OCI-LY7 (cell line): ENCODE data around the gene KLHDC3. TPM values are rescaled to one million over a fixed set of nuclear protein-coding genes. Genes with fewer than 3 reads are reported as not detected.

Experiments used
- BruUV-seq: library from RNA; stranded (reverse); fragments of 400-500 nt; replicated peaks from 2 replicates; lab custom pipeline; 2021; lab: Mats Ljungman, UMichigan
- CTCF ChIA-PET: fragments of 300-600 bp; sonication (Branson Sonifier 250); formaldehyde crosslinking; loops from one replicate; lab custom pipeline; 2022; ENCODE audit warnings: antibody characterized with exemption; ENCODE audit not compliant: unreplicated experiment; lab: Charles Lee
- POLR2A ChIA-PET: fragments of 300-600 bp; sonication (Branson Sonifier 250); formaldehyde crosslinking; loops from one replicate; lab custom pipeline; 2022; ENCODE audit warnings: antibody characterized with exemption; lab: Charles Lee
- DNase-seq: peaks from one replicate; pipeline ENCODE4 v3.0.0-alpha.2; 2015; ENCODE audit warnings: low spot score
- H2AFZ ChIP-seq: fragments of 200-600 bp; sonication (generic), shearing (Covaris generic); 2 replicates; pipeline ENCODE4 v1.6.1; 2014; ENCODE audit warnings: mild to moderate bottlenecking, antibody characterized with exemption, low read length, moderate library complexity
- H3K27ac ChIP-seq: fragments of 200-600 bp; sonication (generic); 2 replicates; pipeline ENCODE4 v1.5.1; 2014; ENCODE audit warnings: mixed run types, low read depth, mild to moderate bottlenecking, moderate library complexity, low read length, inconsistent platforms; ENCODE audit not compliant: poor library complexity, severe bottlenecking
- H3K36me3 ChIP-seq: fragments of 200-600 bp; sonication (generic); 2 replicates; pipeline ENCODE4 v1.6.1; 2014; ENCODE audit warnings: mild to moderate bottlenecking, antibody characterized with exemption, low read length, moderate library complexity, mixed read lengths; ENCODE audit not compliant: insufficient read depth
- H3K4me1 ChIP-seq: fragments of 200-600 bp; sonication (generic); 2 replicates; pipeline ENCODE4 v1.5.1; 2014; ENCODE audit warnings: mild to moderate bottlenecking, low read length; ENCODE audit not compliant: insufficient read depth, poor library complexity, severe bottlenecking
- H3K4me2 ChIP-seq: fragments of 200-600 bp; sonication (generic); 2 replicates; pipeline ENCODE4 v1.6.1; 2014; ENCODE audit warnings: mild to moderate bottlenecking, low read length
- H3K4me3 ChIP-seq: fragments of 200-600 bp; sonication (generic); 2 replicates; pipeline ENCODE4 v1.5.1; 2014; ENCODE audit warnings: mild to moderate bottlenecking, low read depth, low read length; ENCODE audit not compliant: poor library complexity, severe bottlenecking
- H3K79me2 ChIP-seq: fragments of 200-600 bp; sonication (generic); 2 replicates; pipeline ENCODE4 v1.6.1; 2016; ENCODE audit warnings: low read depth, mild to moderate bottlenecking, low read length, moderate library complexity, mixed read lengths; ENCODE audit not compliant: insufficient read depth
- H3K9me2 ChIP-seq: fragments of 200-600 bp; sonication (generic); 2 replicates; pipeline ENCODE4 v1.6.1; 2016; ENCODE audit warnings: mild to moderate bottlenecking, low read length, mixed read lengths; ENCODE audit not compliant: insufficient read depth
- H3K9me3 ChIP-seq: fragments of 200-600 bp; sonication (generic); 2 replicates; pipeline ENCODE4 v1.6.1; 2014; ENCODE audit warnings: mild to moderate bottlenecking, mixed run types, low read length, mixed read lengths
- H4K20me1 ChIP-seq: fragments of 200-600 bp; sonication (generic); 2 replicates; pipeline ENCODE4 v1.6.1; 2014; ENCODE audit warnings: mild to moderate bottlenecking, antibody characterized with exemption, low read length, moderate library complexity, mixed read lengths; ENCODE audit not compliant: insufficient read depth
- CTCF ChIP-seq: fragments of 200-600 bp; sonication (generic); conservative IDR thresholded peaks from 2 replicates; pipeline ENCODE4 v1.5.1; 2014; ENCODE audit warnings: mild to moderate bottlenecking, antibody characterized with exemption, low read length, moderate library complexity, mixed read lengths
- EZH2phosphoT487 ChIP-seq: fragments of 200-600 bp; sonication (generic); IDR thresholded peaks from 2 replicates; pipeline ENCODE4 v1.6.1; 2018; ENCODE audit warnings: low read depth, borderline replicate concordance, mild to moderate bottlenecking, mixed run types, antibody characterized with exemption, low read length, moderate library complexity, mixed read lengths
- intact Hi-C: fragments of 100-400 bp; cut with micrococcal nuclease; formaldehyde crosslinking; loops from one replicate; pipeline ENCODE4 v1.10.0; 2022; ENCODE audit not compliant: unreplicated experiment
- total RNA-seq, 2 experiments: library from RNA; depleted of rRNA in 1 of 2; stranded (reverse); fragments of >200 nt in 1 of 2; shearing (Covaris generic) in 1 of 2; gene quantifications; 2 replicates each; pipeline ENCODE4 v1.2.3, GENCODE V29; 2014 to 2022

Gene KLHDC3
- total RNA-seq, 2 experiments from 2014 or later, result 89.9 to 91.4 TPM

GRCh38 chr6:42971746-42972327, 42.2 kb upstream of the KLHDC3 start:
- Histone ChIP-seq H3K4me1 (peaks cover under 1% of the 10 kb centered on the region), H3K79me2 (peaks cover 4% of the 10 kb centered on the region; the same call in 1 of the 2 replicates), H2AFZ (no peak overlapping the region), H3K9me3 (no peaks in the 10 kb centered on the region), H3K27ac (no peak overlapping the region), H4K20me1 (no peaks in the 10 kb centered on the region), H3K36me3 (peaks cover 27% of the 10 kb centered on the region), H3K9me2 (no peaks in the 10 kb centered on the region), H3K4me3 (no peak overlapping the region), H3K4me2 (no peak overlapping the region)
- TF ChIP-seq EZH2phosphoT487, result no peak
- no peak for TF ChIP-seq CTCF
- ChIA-PET POLR2A (interaction anchor here (1.8 kb wide), 1 partner anchor 12 kb away, joined by 9 read pairs; the partner anchor contains the start of gene PPP2R5D), CTCF (no interaction called here)
- intact Hi-C loops, result no loop called here
- no TSS peak for BruUV-seq
- no peak for DNase-seq

GRCh38 chr6:42973926-42974325, 40.1 kb upstream of the KLHDC3 start:
- H3K9me2 ChIP-seq, result no peaks in the 10 kb centered on the region
- no peak overlapping the region for H3K27ac ChIP-seq
- intact Hi-C loops, result no loop called here
- BruUV-seq, result no TSS peak
- CTCF ChIA-PET, result no interaction called here
- H2AFZ ChIP-seq, result no peak overlapping the region
- peaks cover 14% of the 10 kb centered on the region for H3K4me1 ChIP-seq
- no peak for TF ChIP-seq CTCF
- TF ChIP-seq EZH2phosphoT487, result no peak
- H3K79me2 ChIP-seq, result peaks cover 22% of the 10 kb centered on the region; the same call in 1 of the 2 replicates
- no peak for DNase-seq
- H3K9me3 ChIP-seq, result no peaks in the 10 kb centered on the region
- POLR2A ChIA-PET, result interaction anchor here (1.0 kb wide), 1 partner anchor 45 kb away, joined by 3 read pairs; no protein-coding TSS in a partner anchor
- H3K4me3 ChIP-seq, result no peak overlapping the region
- H3K4me2 ChIP-seq, result no peak overlapping the region
- no peaks in the 10 kb centered on the region for H4K20me1 ChIP-seq
- H3K36me3 ChIP-seq, result peaks cover 27% of the 10 kb centered on the region

- no peak overlapping the region for H3K4me3 ChIP-seq
- no peaks in the 10 kb centered on the region for H3K9me3 ChIP-seq
- H4K20me1 ChIP-seq, result no peaks in the 10 kb centered on the region
- DNase-seq, result no peak
- H3K79me2 ChIP-seq, result peaks cover 22% of the 10 kb centered on the region; the same call in 1 of the 2 replicates
- no peak overlapping the region for H3K4me2 ChIP-seq
- ChIA-PET POLR2A (interaction anchor here (1.0 kb wide), 2 partner anchors 39 to 46 kb away, joined by 3 read pairs; partner anchors contain the start of gene KLHDC3), CTCF (no interaction called here)
- intact Hi-C loops, result no loop called here
- peaks cover 22% of the 10 kb centered on the region for H3K4me1 ChIP-seq
- H3K36me3 ChIP-seq, result peaks cover 22% of the 10 kb centered on the region
- H3K27ac ChIP-seq, result no peak overlapping the region
- H3K9me2 ChIP-seq, result no peaks in the 10 kb centered on the region
- BruUV-seq, result no TSS peak
- no peak overlapping the region for H2AFZ ChIP-seq
- no peak for TF ChIP-seq EZH2phosphoT487
- TF ChIP-seq CTCF, result no peak
Measured at GRCh38 chr6:42974919-42975505, 39.0 kb upstream of the KLHDC3 start.
